Neuronal stem cell (in vitro differentiated cells): Measurements from ENCODE around the gene MYCBP.
"Not testable (repeated sequence)": the region's sequence is repeated elsewhere in the genome, so short reads cannot be mapped to it uniquely, and the experiment has no call there.

ENCODE experiments used
- DNase-seq: peaks from one replicate; pipeline ENCODE4 v3.0.0-alpha.2; 2013; ENCODE audit warnings: low spot score
- H2AFZ ChIP-seq: one replicate; pipeline ENCODE4 v1.6.1; 2013; ENCODE audit warnings: mild to moderate bottlenecking, low read length, inconsistent platforms
- H2AK5ac ChIP-seq: 2 replicates; pipeline ENCODE4 v1.6.1; 2013; ENCODE audit warnings: low read depth, mild to moderate bottlenecking, inconsistent platforms, low read length, moderate library complexity, mixed read lengths
- H2BK120ac ChIP-seq: 2 replicates; pipeline ENCODE4 v1.6.1; 2013; ENCODE audit warnings: low read depth, mild to moderate bottlenecking, inconsistent platforms, low read length, moderate library complexity, mixed read lengths
- H2BK12ac ChIP-seq: one replicate; pipeline ENCODE4 v1.6.1; 2013; ENCODE audit warnings: low read length, inconsistent platforms
- H2BK15ac ChIP-seq: 2 replicates; pipeline ENCODE4 v1.6.1; 2013; ENCODE audit warnings: mild to moderate bottlenecking, low read length, inconsistent platforms, mixed read lengths
- H2BK5ac ChIP-seq: one replicate; pipeline ENCODE4 v1.6.1; 2013; ENCODE audit warnings: inconsistent platforms, mild to moderate bottlenecking, low read length, moderate library complexity
- H3K14ac ChIP-seq: one replicate; pipeline ENCODE4 v1.6.1; 2013; ENCODE audit warnings: low read length, inconsistent platforms
- H3K18ac ChIP-seq: 2 replicates; pipeline ENCODE4 v1.6.1; 2013; ENCODE audit warnings: low read length, inconsistent platforms
- H3K23ac ChIP-seq: 2 replicates; pipeline ENCODE4 v1.6.1; 2013; ENCODE audit warnings: low read depth, mild to moderate bottlenecking, mixed read lengths, low read length, inconsistent platforms; ENCODE audit not compliant: poor library complexity
- H3K27ac ChIP-seq: replicated peaks from 3 replicates; pipeline ENCODE4 v1.5.1; 2013; ENCODE audit warnings: low read length, inconsistent platforms
- H3K27me3 ChIP-seq, 3 experiments: 2 replicates each; pipeline ENCODE4 v1.6.1; 2013; ENCODE audit warnings: low read length in 3 of 3, mild to moderate bottlenecking in 2 of 3, inconsistent platforms in 1 of 3, low read depth in 1 of 3, mixed read lengths in 1 of 3, moderate library complexity in 1 of 3; ENCODE audit not compliant: control insufficient read depth in 3 of 3, insufficient read depth in 3 of 3
- H3K36me3 ChIP-seq, 2 donors: replicated peaks in 1 of 2; 2 replicates each; pipeline ENCODE4 v1.6.1; 2013; ENCODE audit warnings: low read length in 2 of 2; ENCODE audit not compliant: control insufficient read depth in 2 of 2, insufficient read depth in 2 of 2
- H3K4ac ChIP-seq: 2 replicates; pipeline ENCODE4 v1.6.1; 2013; ENCODE audit warnings: inconsistent platforms, mild to moderate bottlenecking, low read length, moderate library complexity
- H3K4me1 ChIP-seq, 2 donors: 1 replicate in 1 of 2; 2 replicates in 1 of 2; pipeline ENCODE4 v1.6.1; 2013; ENCODE audit warnings: low read length in 2 of 2, low read depth in 1 of 2; ENCODE audit not compliant: control insufficient read depth in 2 of 2, insufficient read depth in 1 of 2
- H3K4me2 ChIP-seq: one replicate; pipeline ENCODE4 v1.6.1; 2013; ENCODE audit warnings: mild to moderate bottlenecking, low read length, inconsistent platforms; ENCODE audit not compliant: insufficient read depth, poor library complexity, severe bottlenecking
- H3K4me3 ChIP-seq, 2 donors: 2 replicates each; pipeline ENCODE4 v1.5.1; 2013; ENCODE audit warnings: low read length in 2 of 2, mild to moderate bottlenecking in 2 of 2, inconsistent platforms in 1 of 2, moderate library complexity in 1 of 2
- H3K79me1 ChIP-seq: one replicate; pipeline ENCODE4 v1.6.1; 2013; ENCODE audit warnings: low read depth, mild to moderate bottlenecking, inconsistent platforms, low read length, moderate library complexity
- H3K9ac ChIP-seq: one replicate; pipeline ENCODE4 v1.6.1; 2013; ENCODE audit warnings: mild to moderate bottlenecking, low read depth, low read length, inconsistent platforms; ENCODE audit not compliant: poor library complexity
- H3K9me3 ChIP-seq, 2 donors: replicated peaks in 1 of 2; 2 replicates each; pipeline versions ENCODE3 to v1.6.1; 2013; ENCODE audit warnings: low read length in 2 of 2, mild to moderate bottlenecking in 2 of 2, inconsistent platforms in 1 of 2, low read depth in 1 of 2, mixed read lengths in 1 of 2, moderate library complexity in 1 of 2; ENCODE audit not compliant: control insufficient read depth in 2 of 2, insufficient read depth in 1 of 2
- H4K8ac ChIP-seq: one replicate; pipeline ENCODE4 v1.6.1; 2013; ENCODE audit warnings: low read depth, mild to moderate bottlenecking, inconsistent platforms, low read length, moderate library complexity
- H4K91ac ChIP-seq: one replicate; pipeline ENCODE4 v1.6.1; 2013; ENCODE audit warnings: low read length, low read depth, mild to moderate bottlenecking, inconsistent platforms; ENCODE audit not compliant: poor library complexity
- WGBS, 2 donors: extraction: QIAGEN DNeasy Blood & Tissue Kit; methylation state at CpG; one replicate each; pipeline ENCODE4 v1.1.7; 2013; ENCODE audit warnings: missing lambda C conversion rate in 2 of 2, mixed read lengths in 1 of 2; ENCODE audit not compliant: insufficient read length in 2 of 2, insufficient replicate concordance in 1 of 2; ENCODE audit errors: extremely low coverage in 2 of 2; 5-methylcytosine and 5-hydroxymethylcytosine counted together

The MYCBP gene

GRCh38 chr1:38846210-38846609 is 26.9 kb downstream of the MYCBP start:
- DNase-seq = no peak
- Histone ChIP-seq H2BK12ac (no peak overlapping the region), H3K23ac (no peak overlapping the region), H2BK15ac (no peak overlapping the region), H2AK5ac (no peak overlapping the region), H2AFZ (no peak overlapping the region), H3K79me1 (no peaks in the 10 kb centered on the region), H3K4ac (no peak overlapping the region), H3K9ac (no peak overlapping the region), H2BK120ac (no peak overlapping the region), H3K36me3 (peaks cover 9 to 93% of the 10 kb centered on the region in 2 donors), H3K4me1 (no peaks in the 10 kb centered on the region), H3K14ac (no peak overlapping the region), H4K91ac (no peak overlapping the region), H3K4me3 (no peak overlapping the region), H3K27me3 (no peaks in the 10 kb centered on the region), H3K27ac (no peak overlapping the region), H4K8ac (no peak overlapping the region), H3K18ac (no peak overlapping the region), H3K4me2 (no peak overlapping the region), H2BK5ac (no peak overlapping the region), H3K9me3 (no peaks in the 10 kb centered on the region)
- WGBS, 2 donors = no CpG with 5 or more reads among the region's 3 CpGs

GRCh38 chr1:38845088-38845487 is 28.1 kb downstream of the MYCBP start:
- H3K27ac ChIP-seq, H2BK5ac ChIP-seq, H3K9ac ChIP-seq, H3K27me3 ChIP-seq, H3K14ac ChIP-seq, H4K8ac ChIP-seq, H3K18ac ChIP-seq, H3K23ac ChIP-seq, H3K4ac ChIP-seq, H3K4me2 ChIP-seq, H2AK5ac ChIP-seq, H2BK12ac ChIP-seq, DNase-seq, H2BK120ac ChIP-seq, H2BK15ac ChIP-seq, H3K79me1 ChIP-seq, H3K4me3 ChIP-seq, H3K9me3 ChIP-seq, H3K4me1 ChIP-seq, H2AFZ ChIP-seq, H4K91ac ChIP-seq: not testable (repeated sequence)
- H3K36me3 ChIP-seq = peaks cover 8 to 94% of the 10 kb centered on the region in 2 donors
- no CpG with 5 or more reads among the region's 3 CpGs for WGBS, 2 donors

- Histone ChIP-seq H3K23ac (no peak overlapping the region), H3K79me1 (no peaks in the 10 kb centered on the region), H2AFZ (no peak overlapping the region), H3K9me3 (no peaks in the 10 kb centered on the region), H3K18ac (no peak overlapping the region), H3K27ac (no peak overlapping the region), H2BK5ac (no peak overlapping the region), H4K91ac (no peak overlapping the region), H3K9ac (no peak overlapping the region), H3K14ac (no peak overlapping the region), H3K4ac (no peak overlapping the region), H3K27me3 (no peaks in the 10 kb centered on the region), H3K4me1 (no peaks in the 10 kb centered on the region), H2AK5ac (no peak overlapping the region), H2BK15ac (no peak overlapping the region), H3K36me3 (peaks cover 12 to 75% of the 10 kb centered on the region in 2 donors), H4K8ac (no peak overlapping the region), H2BK12ac (no peak overlapping the region), H3K4me3 (no peak overlapping the region), H2BK120ac (no peak overlapping the region), H3K4me2 (no peak overlapping the region)
- WGBS, 2 donors = no CpG with 5 or more reads among the region's 2 CpGs
- no peak for DNase-seq
Observed at GRCh38 chr1:38840281-38840680, 32.9 kb downstream of the MYCBP start.

GRCh38 chr1:38839363-38839762 is 33.8 kb downstream of the MYCBP start:
- H3K4me3 ChIP-seq = no peak overlapping the region
- no peak for DNase-seq
- no CpG with 5 or more reads among the region's 9 CpGs for WGBS, 2 donors
- H3K27ac ChIP-seq = no peak overlapping the region
- H2BK5ac ChIP-seq = no peak overlapping the region
- H3K27me3 ChIP-seq = no peaks in the 10 kb centered on the region
- H4K91ac ChIP-seq = no peak overlapping the region
- H3K36me3 ChIP-seq = peaks cover 8 to 66% of the 10 kb centered on the region in 2 donors
- no peak overlapping the region for H2BK15ac ChIP-seq
- H4K8ac ChIP-seq = no peak overlapping the region
- no peaks in the 10 kb centered on the region for H3K9me3 ChIP-seq
- H2AFZ ChIP-seq = no peak overlapping the region
- no peaks in the 10 kb centered on the region for H3K79me1 ChIP-seq
- no peak overlapping the region for H3K4ac ChIP-seq
- no peak overlapping the region for H3K9ac ChIP-seq
- H3K4me1 ChIP-seq = no peaks in the 10 kb centered on the region
- no peak overlapping the region for H2AK5ac ChIP-seq
- no peak overlapping the region for H3K18ac ChIP-seq
- H3K4me2 ChIP-seq = no peak overlapping the region
- no peak overlapping the region for H3K23ac ChIP-seq
- H3K14ac ChIP-seq = no peak overlapping the region
- H2BK12ac ChIP-seq = no peak overlapping the region
- H2BK120ac ChIP-seq = no peak overlapping the region
